ENCODE data around the gene BANP. TPM values are rescaled to one million over a fixed set of nuclear protein-coding genes. Genes with fewer than 3 reads are reported as not detected.

The BANP gene
- total RNA-seq, 1 experiment from 2014 or later = 22.6 TPM

- TF ChIP-seq POLR2AphosphoS5 (IDR thresholded peaks at IDR 0.05; ENCODE audit: low read depth, low read length) (no peak), TCF7L2 (IDR thresholded peaks at IDR 0.05; ENCODE audit: low read depth, low read length) (no peak), REST (IDR thresholded peaks at IDR 0.05; ENCODE audit: insufficient read depth in 1 of 2, low read depth in 2 of 2, low read length in 1 of 2) (no peak), SIN3A (IDR thresholded peaks at IDR 0.05; ENCODE audit: borderline replicate concordance, insufficient read depth, low read depth, low read length) (no peak)
- TF ChIP-seq, protein P1, sequence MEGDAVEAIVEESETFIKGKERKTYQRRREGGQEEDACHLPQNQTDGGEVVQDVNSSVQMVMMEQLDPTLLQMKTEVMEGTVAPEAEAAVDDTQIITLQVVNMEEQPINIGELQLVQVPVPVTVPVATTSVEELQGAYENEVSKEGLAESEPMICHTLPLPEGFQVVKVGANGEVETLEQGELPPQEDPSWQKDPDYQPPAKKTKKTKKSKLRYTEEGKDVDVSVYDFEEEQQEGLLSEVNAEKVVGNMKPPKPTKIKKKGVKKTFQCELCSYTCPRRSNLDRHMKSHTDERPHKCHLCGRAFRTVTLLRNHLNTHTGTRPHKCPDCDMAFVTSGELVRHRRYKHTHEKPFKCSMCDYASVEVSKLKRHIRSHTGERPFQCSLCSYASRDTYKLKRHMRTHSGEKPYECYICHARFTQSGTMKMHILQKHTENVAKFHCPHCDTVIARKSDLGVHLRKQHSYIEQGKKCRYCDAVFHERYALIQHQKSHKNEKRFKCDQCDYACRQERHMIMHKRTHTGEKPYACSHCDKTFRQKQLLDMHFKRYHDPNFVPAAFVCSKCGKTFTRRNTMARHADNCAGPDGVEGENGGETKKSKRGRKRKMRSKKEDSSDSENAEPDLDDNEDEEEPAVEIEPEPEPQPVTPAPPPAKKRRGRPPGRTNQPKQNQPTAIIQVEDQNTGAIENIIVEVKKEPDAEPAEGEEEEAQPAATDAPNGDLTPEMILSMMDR (IDR thresholded peaks at IDR 0.05) = no peak
- H3K27me3 ChIP-seq (ENCODE audit: control insufficient read depth, insufficient read depth, low read length) = no peaks in the 10 kb centered on the region
- POLR2A ChIA-PET = no interaction called here
- no peaks in the 10 kb centered on the region for H3K36me3 ChIP-seq (ENCODE audit: control insufficient read depth, insufficient read depth, low read length)
- intact Hi-C loops (cut with micrococcal nuclease; ENCODE audit: unreplicated experiment) (no loop called here), in situ Hi-C loops (cut with HindIII; ENCODE audit: low pct_unique_long_range_greater_than_20kb, low sequenced_read_pairs) (no loop called here)
- BruUV-seq (replicated peaks) = no TSS peak
- H3K9me3 ChIP-seq (ENCODE audit: control insufficient read depth, insufficient read depth, low read depth, low read length) = no peaks in the 10 kb centered on the region
- CTCF ChIA-PET = interaction anchor here (0.5 kb wide), 1 partner anchor 611 kb away, joined by 3 read pairs; no protein-coding TSS in a partner anchor
- no peak overlapping the region for H3K27ac ChIP-seq (ENCODE audit: low read length)
- H3K4me3 ChIP-seq (ENCODE audit: low read depth in 2 of 2, low read length in 2 of 2) = no peak overlapping the region
- DNase-seq (ENCODE audit: low read depth, low spot score) (no peak), ATAC-seq (no peak)
- H3K4me1 ChIP-seq (ENCODE audit: control insufficient read depth, insufficient read depth, low read length) = peaks cover 9% of the 10 kb centered on the region
Observed at GRCh38 chr16:87958632-87959031, 7.4 kb downstream of the BANP start.

GRCh38 chr16:87959391-87959990, 8.3 kb downstream of the BANP start:
- Histone ChIP-seq H3K36me3 (ENCODE audit: control insufficient read depth, insufficient read depth, low read length) (no peaks in the 10 kb centered on the region), H3K27me3 (ENCODE audit: control insufficient read depth, insufficient read depth, low read length) (no peaks in the 10 kb centered on the region), H3K27ac (ENCODE audit: low read length) (no peak overlapping the region), H3K4me1 (ENCODE audit: control insufficient read depth, insufficient read depth, low read length) (peaks cover 7% of the 10 kb centered on the region), H3K4me3 (ENCODE audit: low read depth in 2 of 2, low read length in 2 of 2) (no peak overlapping the region), H3K9me3 (ENCODE audit: control insufficient read depth, insufficient read depth, low read depth, low read length) (no peaks in the 10 kb centered on the region)
- ChIA-PET POLR2A (no interaction called here), CTCF (no interaction called here)
- BruUV-seq (replicated peaks) = no TSS peak
- in situ Hi-C loops (cut with HindIII; ENCODE audit: low pct_unique_long_range_greater_than_20kb, low sequenced_read_pairs) (no loop called here), intact Hi-C loops (cut with micrococcal nuclease; ENCODE audit: unreplicated experiment) (no loop called here)
- DNase-seq (ENCODE audit: low read depth, low spot score) (no peak), ATAC-seq (no peak)
- TF ChIP-seq POLR2AphosphoS5 (IDR thresholded peaks at IDR 0.05; ENCODE audit: low read depth, low read length) (no peak), TCF7L2 (IDR thresholded peaks at IDR 0.05; ENCODE audit: low read depth, low read length) (no peak), REST (IDR thresholded peaks at IDR 0.05; ENCODE audit: insufficient read depth in 1 of 2, low read depth in 2 of 2, low read length in 1 of 2) (no peak), SIN3A (IDR thresholded peaks at IDR 0.05; ENCODE audit: borderline replicate concordance, insufficient read depth, low read depth, low read length) (no peak)
- TF ChIP-seq, protein P1 (IDR thresholded peaks at IDR 0.05) = no peak
